Midbrain (tissue), 1 donor: ENCODE measurements around the gene HOXC10.

Source experiments
- DNase-seq: peaks from one replicate; lab custom pipeline; 2025; lab: John Stamatoyannopoulos, UW

The HOXC10 gene

DNA sequence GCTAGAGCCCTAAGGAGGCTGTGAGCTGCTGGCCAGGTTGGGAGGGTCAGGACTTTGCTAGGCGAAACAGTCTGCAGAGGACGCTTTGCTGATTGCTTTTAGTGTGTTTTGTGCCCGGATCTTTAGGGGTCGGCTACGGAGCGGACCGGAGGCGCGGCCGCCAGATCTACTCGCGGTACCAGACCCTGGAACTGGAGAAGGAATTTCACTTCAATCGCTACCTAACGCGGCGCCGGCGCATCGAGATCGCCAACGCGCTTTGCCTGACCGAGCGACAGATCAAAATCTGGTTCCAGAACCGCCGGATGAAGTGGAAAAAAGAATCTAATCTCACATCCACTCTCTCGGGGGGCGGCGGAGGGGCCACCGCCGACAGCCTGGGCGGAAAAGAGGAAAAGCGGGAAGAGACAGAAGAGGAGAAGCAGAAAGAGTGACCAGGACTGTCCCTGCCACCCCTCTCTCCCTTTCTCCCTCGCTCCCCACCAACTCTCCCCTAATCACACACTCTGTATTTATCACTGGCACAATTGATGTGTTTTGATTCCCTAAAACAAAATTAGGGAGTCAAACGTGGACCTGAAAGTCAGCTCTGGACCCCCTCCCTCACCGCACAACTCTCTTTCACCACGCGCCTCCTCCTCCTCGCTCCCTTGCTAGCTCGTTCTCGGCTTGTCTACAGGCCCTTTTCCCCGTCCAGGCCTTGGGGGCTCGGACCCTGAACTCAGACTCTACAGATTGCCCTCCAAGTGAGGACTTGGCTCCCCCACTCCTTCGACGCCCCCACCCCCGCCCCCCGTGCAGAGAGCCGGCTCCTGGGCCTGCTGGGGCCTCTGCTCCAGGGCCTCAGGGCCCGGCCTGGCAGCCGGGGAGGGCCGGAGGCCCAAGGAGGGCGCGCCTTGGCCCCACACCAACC lies 44.8 kb downstream of the HOXC10 start:
- DNase-seq, result no peak

DNA sequence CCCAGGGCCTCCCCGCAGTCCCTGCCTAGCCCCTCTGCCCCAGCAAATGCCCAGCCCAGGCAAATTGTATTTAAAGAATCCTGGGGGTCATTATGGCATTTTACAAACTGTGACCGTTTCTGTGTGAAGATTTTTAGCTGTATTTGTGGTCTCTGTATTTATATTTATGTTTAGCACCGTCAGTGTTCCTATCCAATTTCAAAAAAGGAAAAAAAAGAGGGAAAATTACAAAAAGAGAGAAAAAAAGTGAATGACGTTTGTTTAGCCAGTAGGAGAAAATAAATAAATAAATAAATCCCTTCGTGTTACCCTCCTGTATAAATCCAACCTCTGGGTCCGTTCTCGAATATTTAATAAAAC lies 45.5 kb downstream of the HOXC10 start:
- DNase-seq, result no peak

DNA sequence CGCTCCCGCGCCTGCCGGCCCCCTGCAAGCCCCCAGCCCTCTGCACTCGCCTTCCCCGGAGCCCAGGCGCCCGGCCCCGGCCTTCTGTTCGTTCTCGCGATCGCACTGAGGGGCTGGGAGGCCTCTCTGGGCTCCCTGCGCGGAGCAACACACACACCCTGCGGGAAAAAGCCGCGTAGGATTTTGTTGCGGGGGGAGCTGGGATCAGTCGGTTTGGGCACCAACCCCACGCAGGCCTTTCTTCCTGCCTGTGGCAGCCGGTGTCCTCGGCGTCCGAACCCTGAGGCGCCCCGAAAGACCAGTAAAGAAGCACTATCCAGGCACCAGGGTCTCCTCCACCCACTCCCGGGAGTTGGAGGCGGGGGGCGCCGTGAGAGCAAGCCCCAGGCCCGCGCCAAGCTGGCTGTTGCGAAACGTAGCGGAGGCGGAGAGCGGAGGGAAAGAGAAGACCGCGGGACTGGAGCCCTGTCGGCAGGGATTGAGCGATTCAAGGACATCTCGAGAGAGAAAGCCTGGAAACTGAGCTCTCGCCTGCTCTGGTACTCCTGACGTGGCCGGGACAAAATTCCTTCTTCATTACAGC lies 46.0 kb downstream of the HOXC10 start:
- no peak for DNase-seq

DNA sequence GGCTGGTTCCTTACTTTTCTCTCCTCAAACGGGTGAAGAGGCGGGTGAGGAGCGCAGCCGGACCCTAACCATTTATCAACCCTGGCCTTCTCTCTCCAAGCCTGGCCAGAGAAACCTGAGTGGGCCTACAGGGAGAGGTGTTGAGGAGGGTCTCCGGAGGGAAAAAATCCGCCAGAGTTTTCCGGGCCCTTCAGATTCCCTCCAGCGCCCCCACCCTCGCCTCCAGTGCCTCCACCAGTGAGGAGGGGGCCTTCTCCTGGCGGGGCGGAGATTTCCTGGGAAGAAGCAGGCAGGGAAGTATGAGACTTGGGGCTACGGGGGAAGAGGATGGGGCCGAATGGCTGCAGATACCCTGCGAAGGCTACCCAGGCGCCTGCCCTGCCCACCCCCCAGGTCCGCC lies 46.5 kb downstream of the HOXC10 start:
- DNase-seq, result no peak

DNA sequence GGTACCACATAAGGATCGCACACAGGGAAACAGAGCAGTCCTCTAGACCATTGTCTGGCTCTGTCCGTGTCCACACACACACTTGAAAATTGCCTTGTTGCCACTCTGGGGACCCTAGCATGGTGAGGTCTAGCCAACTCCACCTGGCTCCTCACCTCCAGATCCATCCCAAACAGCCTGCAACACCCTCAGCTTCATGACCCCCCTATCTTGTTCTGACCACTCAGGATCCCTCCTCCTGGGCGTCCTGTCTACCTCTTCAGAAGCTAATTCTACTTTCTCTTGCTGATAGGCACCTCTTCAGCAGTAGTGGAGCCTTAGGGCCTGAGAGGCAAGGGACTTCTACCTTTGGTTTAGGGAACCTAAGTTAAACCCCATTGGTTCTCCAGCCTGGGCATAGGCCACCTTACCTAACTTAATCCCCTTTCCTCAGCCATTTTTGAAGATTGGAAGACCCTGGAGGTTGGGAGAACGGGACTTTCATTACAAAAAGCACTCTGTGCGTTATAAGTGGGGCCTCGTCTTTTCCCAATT lies 47.2 kb downstream of the HOXC10 start:
- DNase-seq, result no peak

DNA sequence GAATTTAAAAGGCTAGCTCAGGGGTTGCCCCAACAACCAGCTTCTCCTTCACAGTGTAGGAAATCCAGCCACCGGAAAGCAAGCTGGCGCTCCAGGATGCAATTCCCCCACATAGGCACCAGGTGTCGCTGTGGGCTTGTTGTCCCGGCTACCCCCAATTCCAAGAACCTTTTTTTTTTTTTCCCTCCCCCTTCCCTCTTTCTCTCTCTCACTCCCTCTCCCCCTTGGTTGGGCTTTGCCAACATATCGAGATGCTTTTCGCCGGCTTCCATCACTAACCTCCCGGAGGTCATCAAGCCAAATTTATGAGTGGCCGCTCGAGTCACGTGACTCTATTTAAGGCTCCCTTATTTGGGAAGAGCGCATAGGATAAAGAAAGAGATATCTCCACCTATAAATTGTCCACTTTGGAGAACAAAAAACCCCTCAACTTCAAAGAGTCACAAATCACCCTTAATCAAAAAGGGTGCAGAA lies 47.7 kb downstream of the HOXC10 start, which contains the start of gene HOXC5:
TSS of gene HOXC5 (plus strand) at position 424 of the 474 bp plus-strand sequence. CDS start 73 bp downstream, outside the sequence.
- peak; percentile 49 for DNase-seq

DNA sequence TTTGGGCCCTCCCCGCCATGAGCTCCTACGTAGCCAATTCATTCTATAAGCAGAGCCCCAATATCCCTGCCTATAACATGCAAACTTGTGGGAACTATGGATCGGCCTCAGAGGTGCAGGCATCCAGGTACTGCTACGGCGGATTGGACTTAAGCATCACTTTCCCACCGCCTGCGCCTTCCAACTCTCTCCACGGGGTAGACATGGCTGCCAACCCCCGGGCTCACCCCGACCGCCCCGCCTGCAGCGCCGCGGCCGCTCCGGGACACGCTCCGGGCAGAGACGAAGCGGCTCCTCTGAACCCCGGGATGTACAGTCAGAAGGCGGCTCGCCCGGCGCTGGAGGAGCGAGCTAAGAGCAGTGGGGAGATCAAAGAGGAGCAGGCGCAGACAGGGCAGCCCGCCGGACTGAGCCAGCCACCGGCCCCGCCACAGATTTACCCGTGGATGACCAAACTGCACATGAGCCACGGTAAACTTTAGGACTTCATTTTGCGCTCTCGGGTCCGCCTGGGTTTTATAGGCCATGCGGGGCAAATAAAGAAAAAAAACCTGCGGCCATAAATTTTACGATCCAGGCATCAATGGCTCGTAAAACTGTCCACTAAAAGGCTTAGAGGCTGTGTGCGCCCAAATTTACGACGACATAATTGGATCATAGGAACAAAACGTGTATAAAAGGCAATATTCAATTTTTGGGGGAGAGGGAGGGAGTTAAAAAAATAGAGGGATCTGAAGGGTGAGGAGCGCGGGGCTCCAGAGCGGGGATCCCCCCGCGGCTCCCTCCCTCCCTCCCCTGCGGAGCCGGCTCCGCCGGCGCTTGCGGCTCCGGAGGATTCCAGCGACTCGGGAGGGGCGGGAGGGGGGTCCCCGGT lies 48.4 kb downstream of the HOXC10 start:
- no peak for DNase-seq

DNA sequence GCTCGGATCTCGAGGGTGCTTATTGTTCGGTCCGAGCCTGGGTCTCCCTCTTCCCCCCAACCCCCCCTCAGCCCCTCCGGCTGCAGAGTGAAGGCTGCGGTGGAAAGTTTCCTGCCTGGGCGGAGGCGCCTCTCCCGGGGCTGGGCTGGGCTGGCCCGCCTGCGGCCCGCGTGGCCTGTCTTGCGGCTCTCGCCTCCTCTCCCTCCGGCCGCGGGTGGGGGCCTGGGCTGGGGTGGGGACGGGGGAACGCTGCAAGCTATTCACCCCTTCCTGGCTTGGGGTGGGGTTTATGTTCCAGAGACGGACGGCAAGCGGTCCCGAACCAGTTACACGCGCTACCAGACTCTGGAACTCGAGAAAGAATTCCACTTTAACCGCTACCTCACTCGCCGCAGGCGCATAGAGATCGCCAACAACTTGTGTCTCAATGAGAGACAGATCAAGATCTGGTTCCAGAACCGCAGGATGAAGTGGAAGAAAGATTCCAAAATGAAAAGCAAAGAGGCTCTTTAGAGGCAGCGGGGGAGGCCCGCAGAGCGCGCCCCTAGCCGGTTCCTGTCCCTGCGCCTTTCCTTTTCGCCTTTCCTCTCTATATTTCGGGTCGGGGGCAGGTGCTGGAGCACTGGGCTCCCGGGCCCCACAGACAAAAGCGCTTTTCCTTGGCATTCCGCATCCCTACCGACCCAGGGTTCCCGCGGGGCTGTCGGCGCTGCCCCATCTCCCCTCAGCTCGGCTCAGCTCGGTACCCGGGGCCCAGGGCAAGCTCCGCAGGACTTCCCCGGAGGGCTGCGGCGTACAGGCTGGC lies 49.2 kb downstream of the HOXC10 start:
- DNase-seq, result no peak

DNA sequence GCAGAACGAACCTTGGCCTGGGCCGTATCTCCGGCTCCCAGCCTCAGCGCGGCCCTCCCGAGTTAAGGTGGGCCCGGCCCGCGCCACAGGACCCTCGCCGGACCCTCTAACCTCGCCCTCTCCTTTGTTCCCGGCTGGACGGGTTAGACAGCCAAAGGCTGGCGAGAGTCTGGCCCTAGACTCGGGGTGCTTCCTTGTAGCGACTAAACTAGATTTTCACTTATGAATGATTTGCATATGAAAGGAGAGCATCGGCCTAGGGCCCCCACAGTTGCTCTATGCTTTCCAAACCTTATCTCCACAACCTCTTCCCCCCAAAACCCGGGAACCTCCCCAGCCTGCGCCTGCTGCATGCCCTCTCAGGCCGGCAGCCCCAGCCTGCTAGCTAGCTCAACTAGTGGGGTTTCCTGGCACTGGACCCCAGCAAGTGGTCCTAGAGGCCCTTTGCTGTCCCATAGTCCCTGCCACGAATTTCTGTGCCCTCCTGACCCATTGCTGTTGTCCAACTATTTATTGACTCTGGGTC lies 49.9 kb downstream of the HOXC10 start:
- no peak for DNase-seq

DNA sequence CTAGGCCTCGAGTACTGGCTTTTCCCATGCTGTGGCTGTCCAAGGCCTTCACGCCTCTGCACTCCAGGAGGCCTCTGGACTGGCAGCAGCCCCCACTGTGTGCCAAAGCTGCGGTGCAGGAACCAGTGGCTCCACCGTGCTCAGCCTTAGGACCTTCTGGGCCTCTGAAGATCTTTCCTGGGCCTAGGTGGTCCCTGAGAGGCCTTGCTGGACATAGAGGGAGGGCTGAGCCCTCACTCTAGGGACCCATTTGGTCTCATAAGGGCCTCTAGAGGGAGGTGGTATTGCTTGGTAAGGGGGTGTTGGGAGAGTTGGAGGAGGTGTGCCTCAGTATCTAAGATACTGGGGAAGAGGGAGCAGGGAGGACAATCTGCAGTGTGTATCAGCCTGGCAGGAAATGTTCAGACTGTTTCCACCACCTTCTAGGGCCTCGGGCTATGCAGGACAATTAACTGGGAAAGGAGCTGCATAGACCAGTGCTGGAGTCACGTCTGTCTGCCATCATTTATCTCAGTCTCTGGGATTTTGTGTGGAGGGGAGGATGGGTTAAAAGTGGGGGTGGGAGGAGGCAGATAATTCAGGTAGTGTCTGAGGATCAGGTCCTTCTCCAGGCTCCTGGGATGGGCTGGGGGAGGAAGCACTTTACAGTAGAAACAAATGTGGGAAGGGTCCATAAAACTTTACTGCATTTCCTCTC lies 50.8 kb downstream of the HOXC10 start:
- no peak for DNase-seq

DNA sequence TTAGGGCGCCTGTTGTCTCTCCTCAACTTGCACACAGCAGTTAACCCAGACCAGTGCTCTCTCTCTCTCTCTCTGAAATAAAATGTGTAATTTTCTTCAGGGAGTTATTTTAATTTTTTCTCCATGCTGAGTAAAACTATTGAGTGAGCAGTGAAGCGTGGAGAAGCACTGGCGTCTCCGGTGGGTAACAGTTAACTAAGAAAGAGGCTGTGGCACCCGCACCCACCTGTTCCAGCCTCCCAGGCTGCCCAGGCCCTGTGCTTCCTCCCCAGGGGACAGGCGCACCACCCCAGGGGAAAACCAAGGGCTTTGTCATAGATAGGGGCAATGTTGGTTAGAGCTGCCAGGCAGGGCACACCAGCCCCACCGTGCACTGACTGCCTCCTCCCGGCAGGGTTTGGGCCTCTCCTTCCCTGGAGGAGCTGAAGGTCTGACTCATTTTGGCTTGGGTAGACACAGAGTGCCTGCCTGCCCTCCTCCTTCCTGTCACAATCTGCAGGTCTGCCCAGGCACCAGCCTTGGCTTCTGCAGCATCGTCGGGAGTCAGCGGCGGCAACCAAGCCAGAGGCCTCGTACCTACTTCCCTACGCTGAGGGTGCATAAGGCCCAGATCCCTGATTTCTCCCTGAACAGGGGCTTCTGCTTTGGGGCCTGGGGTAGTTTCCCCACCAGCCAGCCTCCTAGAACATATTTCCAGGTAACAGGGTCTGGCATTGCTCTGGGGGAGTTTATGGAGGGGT lies 51.8 kb downstream of the HOXC10 start:
- DNase-seq, result no peak

DNA sequence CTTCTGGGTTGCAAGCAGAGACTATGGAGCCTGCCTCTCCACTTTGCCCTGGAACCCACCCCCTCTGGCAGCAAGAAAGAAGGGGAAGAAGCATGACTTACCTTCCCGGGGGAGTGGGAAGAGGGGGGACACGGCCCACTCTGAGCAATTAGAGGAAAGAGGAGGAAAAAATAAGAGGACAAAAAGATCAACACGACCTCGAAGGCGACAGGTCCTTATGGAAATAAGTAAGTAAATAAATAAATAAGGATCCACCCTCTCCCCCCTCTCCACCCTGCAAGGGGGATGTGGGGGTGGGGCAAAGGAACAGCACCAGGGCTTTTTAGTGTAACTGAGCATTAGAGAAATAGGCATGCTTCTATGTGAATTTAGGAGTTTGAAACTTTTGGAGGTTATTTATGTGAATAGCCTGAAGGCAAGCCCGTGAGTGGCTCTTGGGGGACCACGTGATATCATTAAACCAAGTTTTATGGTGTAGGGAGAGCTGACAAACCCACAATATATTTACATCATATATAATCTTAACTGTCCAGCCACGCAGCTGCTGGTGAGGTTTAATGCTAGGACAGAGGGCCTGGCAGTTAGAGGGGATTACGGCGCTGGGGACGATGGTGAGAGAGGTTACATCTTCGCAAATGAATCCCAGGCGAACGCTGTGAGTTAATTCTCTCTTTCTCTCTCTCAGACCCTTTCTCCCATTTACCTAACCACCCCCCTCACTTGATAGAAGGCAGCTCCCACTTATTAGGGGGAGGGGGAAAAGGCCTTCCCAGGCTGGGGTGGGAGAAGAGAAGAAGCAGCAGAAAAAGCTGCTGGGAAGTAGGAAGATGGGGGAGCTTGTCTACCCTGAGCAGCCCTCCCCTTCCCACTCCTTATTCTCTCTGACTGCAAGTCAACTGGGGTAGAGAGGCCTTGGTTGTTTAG lies 52.7 kb downstream of the HOXC10 start:
- no peak for DNase-seq

DNA sequence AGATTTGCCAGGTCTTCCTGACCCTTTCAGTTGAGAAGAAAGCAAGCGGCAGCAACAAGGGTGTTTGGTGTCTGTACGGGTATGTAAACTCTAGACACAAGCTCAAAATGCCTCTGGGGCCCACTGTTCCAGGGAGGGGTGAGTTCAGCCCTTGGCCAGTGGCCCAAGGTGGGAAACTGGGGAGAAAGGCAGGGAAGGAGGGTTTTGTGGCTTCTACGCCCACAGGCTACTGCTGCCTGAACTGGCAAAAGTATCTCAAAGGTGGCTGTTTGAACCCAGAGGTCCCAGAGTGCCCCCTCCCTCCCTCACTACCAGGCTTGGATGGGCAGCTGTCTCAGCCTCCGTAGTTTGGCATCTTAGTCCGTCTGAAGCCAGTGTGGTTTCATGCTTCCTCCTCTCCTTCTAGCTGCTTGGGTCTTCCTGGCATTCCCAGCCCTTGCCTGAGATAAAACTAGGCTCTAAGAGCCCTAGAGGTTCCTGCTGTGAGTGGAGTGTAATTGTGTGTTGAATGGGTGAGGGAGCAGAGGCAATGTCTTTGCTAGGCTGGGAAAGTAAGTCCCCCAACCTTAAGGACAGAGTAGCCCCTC lies 53.4 kb downstream of the HOXC10 start:
- no peak for DNase-seq

DNA sequence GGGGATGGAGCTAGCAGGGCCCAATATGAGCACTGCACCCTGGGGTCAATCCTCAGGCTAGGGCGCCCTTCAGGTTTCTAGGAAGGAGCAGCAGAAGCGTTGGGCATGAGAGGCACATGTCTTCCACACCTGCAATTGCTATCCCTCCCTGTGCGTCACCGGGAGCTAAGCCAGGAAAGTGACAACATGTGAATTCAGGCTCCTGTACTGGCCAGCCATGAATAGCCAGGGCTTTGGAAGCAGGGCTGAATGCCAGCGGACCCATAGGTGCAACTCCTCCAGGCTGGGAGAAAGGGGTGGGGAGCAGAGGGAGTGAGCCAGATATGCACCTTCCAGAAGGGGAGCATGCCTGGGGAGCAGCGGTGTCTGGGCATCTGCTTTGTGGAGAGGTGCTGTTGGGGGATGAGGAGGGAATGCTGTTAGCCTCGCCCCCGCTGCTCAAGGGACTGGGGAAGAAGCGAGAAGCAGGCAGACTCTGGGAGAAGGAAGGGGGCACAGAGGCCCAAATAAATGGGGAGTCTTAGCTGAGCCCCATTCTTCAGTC lies 54.0 kb downstream of the HOXC10 start:
- DNase-seq, result no peak

DNA sequence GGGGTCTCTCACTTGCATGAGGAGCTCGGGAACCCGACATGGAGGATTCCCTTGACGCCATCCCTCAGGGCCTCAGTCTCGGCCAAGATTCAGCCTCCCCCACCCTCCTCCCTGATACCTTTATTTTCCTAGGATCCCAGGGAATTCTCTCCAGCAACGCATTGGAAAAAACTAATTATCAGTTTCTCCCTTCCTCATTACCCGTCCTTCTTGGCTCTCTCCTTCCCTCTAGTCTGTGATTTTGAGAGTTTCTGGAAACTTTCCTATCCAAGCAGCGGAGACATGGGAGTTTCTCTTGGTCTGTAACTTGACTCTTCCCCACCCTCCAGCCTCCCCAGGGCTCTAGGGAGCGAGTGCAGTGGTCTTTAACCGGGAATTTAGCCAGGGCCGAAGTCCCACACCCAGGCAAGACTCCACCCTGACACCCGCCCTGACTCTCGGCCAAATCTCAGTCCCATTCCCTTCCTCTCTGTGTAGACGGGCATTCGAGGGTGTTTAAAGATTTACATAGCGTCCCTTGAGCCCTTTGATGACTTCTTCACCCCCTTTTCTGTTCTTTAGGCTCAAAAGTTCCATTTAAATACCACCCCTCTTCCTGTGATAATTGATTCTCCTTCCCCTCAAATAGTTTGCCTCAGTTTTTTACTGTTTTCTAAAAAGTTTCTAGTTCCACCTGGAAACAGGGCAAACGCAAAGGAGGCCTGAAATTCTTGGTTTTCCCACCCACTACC lies 54.6 kb downstream of the HOXC10 start:
- no peak for DNase-seq
